SU-DHL-6 (cell line): ENCODE data around the gene TMEM161A.

Experiments
- H2AFZ ChIP-seq: fragments of 200-600 bp; sonication (generic); 2 replicates; pipeline ENCODE4 v1.6.1; 2014; ENCODE audit warnings: low read depth, mild to moderate bottlenecking, moderate library complexity, mixed read lengths, antibody characterized with exemption, low read length; ENCODE audit not compliant: severe bottlenecking
- H3F3A ChIP-seq: fragments of 200-600 bp; shearing (Covaris generic); 2 replicates; pipeline ENCODE4 v1.6.0; 2016; ENCODE audit warnings: antibody characterized with exemption, mild to moderate bottlenecking; ENCODE audit not compliant: insufficient read depth
- H3K27ac ChIP-seq: fragments of 200-600 bp; sonication (generic); 2 replicates; pipeline ENCODE4 v1.5.1; 2016; ENCODE audit warnings: low read depth, mild to moderate bottlenecking, low read length, moderate library complexity, mixed read lengths
- H3K27me3 ChIP-seq: fragments of 200-600 bp; sonication (generic), shearing (Covaris generic); 2 replicates; pipeline ENCODE4 v1.6.0; 2014; ENCODE audit warnings: mild to moderate bottlenecking, low read length
- H3K36me3 ChIP-seq: fragments of 200-600 bp; sonication (generic); 2 replicates; pipeline ENCODE4 v1.6.1; 2014; ENCODE audit warnings: mild to moderate bottlenecking, low read length, mixed read lengths
- H3K4me2 ChIP-seq: fragments of 300-600, 200-600 bp; shearing (Covaris generic), sonication (generic); 2 replicates; pipeline ENCODE4 v1.6.0; 2014; ENCODE audit warnings: low read length, low read depth, mild to moderate bottlenecking; ENCODE audit not compliant: poor library complexity, severe bottlenecking
- H3K4me3 ChIP-seq: fragments of 200-600 bp; sonication (generic); 2 replicates; pipeline ENCODE4 v1.5.1; 2014; ENCODE audit warnings: antibody characterized with exemption, low read length, mild to moderate bottlenecking, mixed read lengths; ENCODE audit not compliant: insufficient read depth, poor library complexity, severe bottlenecking
- H3K79me2 ChIP-seq: fragments of 200-600 bp; sonication (generic); 2 replicates; pipeline ENCODE4 v1.6.1; 2014; ENCODE audit warnings: mild to moderate bottlenecking, low read length, moderate library complexity; ENCODE audit not compliant: insufficient read depth
- H3K9ac ChIP-seq: fragments of 200-600 bp; sonication (generic); 2 replicates; pipeline ENCODE4 v1.7.0; 2014; ENCODE audit warnings: mild to moderate bottlenecking, low read length
- H3K9me2 ChIP-seq: fragments of 200-600 bp; sonication (generic); replicated peaks from 2 replicates; pipeline ENCODE4 v1.6.1; 2014; ENCODE audit warnings: low read length; ENCODE audit not compliant: insufficient read depth
- H3K9me3 ChIP-seq: fragments of 200-600 bp; sonication (generic); 2 replicates; pipeline ENCODE4 v1.6.1; 2014; ENCODE audit warnings: low read length, mixed read lengths; ENCODE audit not compliant: insufficient read depth
- H4K20me1 ChIP-seq: fragments of 200-600 bp; sonication (generic); 2 replicates; pipeline ENCODE4 v1.6.1; 2014; ENCODE audit warnings: low read depth, mild to moderate bottlenecking, antibody characterized with exemption, low read length, moderate library complexity, mixed read lengths
- CTCF ChIP-seq: fragments of 200-600 bp; sonication (generic); IDR thresholded peaks from one replicate; pipeline ENCODE4 v1.5.1; 2017; ENCODE audit warnings: antibody characterized with exemption, mild to moderate bottlenecking, low read length, moderate library complexity; ENCODE audit not compliant: insufficient read depth, poor library complexity, severe bottlenecking
- EZH2phosphoT487 ChIP-seq: fragments of 200-600 bp; sonication (generic), shearing (Covaris generic); conservative IDR thresholded peaks from 2 replicates; pipeline ENCODE4 v1.6.1; 2018; ENCODE audit warnings: mild to moderate bottlenecking, antibody characterized with exemption, low read length, moderate library complexity, mixed read lengths

The TMEM161A gene

GRCh38 chr19:19111967-19112580 lies 26.2 kb downstream of the TMEM161A start:
- TF ChIP-seq CTCF (no peak), EZH2phosphoT487 (no peak)
- no peaks in the 10 kb centered on the region for H3K27me3 ChIP-seq
- H3K79me2 ChIP-seq: no peaks in the 10 kb centered on the region
- H3K9ac ChIP-seq: no peak overlapping the region
- H2AFZ ChIP-seq: no peak overlapping the region
- no peaks in the 10 kb centered on the region for H3K36me3 ChIP-seq
- H3K4me2 ChIP-seq: no peak overlapping the region
- no peak overlapping the region for H3K27ac ChIP-seq
- no peaks in the 10 kb centered on the region for H3F3A ChIP-seq
- H4K20me1 ChIP-seq: no peaks in the 10 kb centered on the region
- H3K9me3 ChIP-seq: no peaks in the 10 kb centered on the region
- no peaks in the 10 kb centered on the region for H3K9me2 ChIP-seq
- H3K4me3 ChIP-seq: no peak overlapping the region

GRCh38 chr19:19111136-19111835 lies 27.0 kb downstream of the TMEM161A start:
- no peaks in the 10 kb centered on the region for H3K27me3 ChIP-seq
- H4K20me1 ChIP-seq: no peaks in the 10 kb centered on the region
- no peaks in the 10 kb centered on the region for H3K36me3 ChIP-seq
- H3K27ac ChIP-seq: no peak overlapping the region
- H3F3A ChIP-seq: no peaks in the 10 kb centered on the region
- no peak overlapping the region for H2AFZ ChIP-seq
- no peak for TF ChIP-seq CTCF
- no peak for TF ChIP-seq EZH2phosphoT487
- H3K9me3 ChIP-seq: no peaks in the 10 kb centered on the region
- no peaks in the 10 kb centered on the region for H3K79me2 ChIP-seq
- H3K9me2 ChIP-seq: no peaks in the 10 kb centered on the region
- no peak overlapping the region for H3K4me2 ChIP-seq
- H3K9ac ChIP-seq: no peak overlapping the region
- no peak overlapping the region for H3K4me3 ChIP-seq

- Histone ChIP-seq H3K36me3 (no peaks in the 10 kb centered on the region), H3K9me3 (no peaks in the 10 kb centered on the region), H4K20me1 (no peaks in the 10 kb centered on the region), H3K9me2 (no peaks in the 10 kb centered on the region), H3K27me3 (no peaks in the 10 kb centered on the region), H3K9ac (no peak overlapping the region), H3K4me3 (no peak overlapping the region), H3K27ac (no peak overlapping the region), H3K4me2 (no peak overlapping the region), H2AFZ (no peak overlapping the region), H3K79me2 (no peaks in the 10 kb centered on the region), H3F3A (no peaks in the 10 kb centered on the region)
- TF ChIP-seq CTCF (no peak), EZH2phosphoT487 (no peak)
Measured at GRCh38 chr19:19110410-19111135, 27.7 kb downstream of the TMEM161A start.
